GM19043 (cell line): Measurements from ENCODE around the gene GRIK4.

Experiments used
- ATAC-seq: cut with Tn5 transposase; IDR thresholded peaks from one replicate; pipeline ENCODE4 v1.9.1; 2021; ENCODE audit warnings: low read depth; ENCODE audit not compliant: unreplicated experiment

GRIK4 gene

GRCh38 chr11:120718171-120718570 lies 206.6 kb downstream of the GRIK4 start:
- no peak for ATAC-seq

- no peak for ATAC-seq
Observed at GRCh38 chr11:120719348-120719747, 207.8 kb downstream of the GRIK4 start.

- ATAC-seq: no peak
Observed at GRCh38 chr11:120720760-120721159, 209.2 kb downstream of the GRIK4 start.

- no peak for ATAC-seq
Observed at GRCh38 chr11:120722524-120722923, 211.0 kb downstream of the GRIK4 start.

- no peak for ATAC-seq
Observed at GRCh38 chr11:120723751-120724150, 212.2 kb downstream of the GRIK4 start.

- no peak for ATAC-seq
Observed at GRCh38 chr11:120727752-120728151, 216.2 kb downstream of the GRIK4 start.

- ATAC-seq: no peak
Observed at GRCh38 chr11:120735035-120735434, 223.5 kb downstream of the GRIK4 start.

- ATAC-seq: no peak
Observed at GRCh38 chr11:120738516-120739046, 227.0 kb downstream of the GRIK4 start.

- ATAC-seq: no peak
Observed at GRCh38 chr11:120739780-120740179, 228.2 kb downstream of the GRIK4 start.

GRCh38 chr11:120740380-120740779 lies 228.8 kb downstream of the GRIK4 start:
- ATAC-seq: no peak

GRCh38 chr11:120744016-120744994 lies 232.8 kb downstream of the GRIK4 start:
- ATAC-seq: no peak

- ATAC-seq: no peak
Observed at GRCh38 chr11:120746376-120746775, 234.8 kb downstream of the GRIK4 start.

GRCh38 chr11:120746836-120747609 lies 235.5 kb downstream of the GRIK4 start:
- no peak for ATAC-seq

- ATAC-seq: no peak
Observed at GRCh38 chr11:120747850-120748814, 236.6 kb downstream of the GRIK4 start.

GRCh38 chr11:120749395-120749794 lies 237.8 kb downstream of the GRIK4 start:
- ATAC-seq: no peak

GRCh38 chr11:120750647-120751549 lies 239.3 kb downstream of the GRIK4 start:
- no peak for ATAC-seq

GRCh38 chr11:120751550-120751949 lies 240.0 kb downstream of the GRIK4 start:
- no peak for ATAC-seq

- ATAC-seq: no peak
Observed at GRCh38 chr11:120752668-120753067, 241.1 kb downstream of the GRIK4 start.

- no peak for ATAC-seq
Observed at GRCh38 chr11:120756931-120757330, 245.4 kb downstream of the GRIK4 start.
